Liver (tissue), 3 donors: Measurements from ENCODE around the gene IKBKE.

Experiments used
- ATF3 ChIP-seq: IDR thresholded peaks from 2 replicates; pipeline ENCODE4 v1.6.1; 2016; ENCODE audit warnings: antibody characterized with exemption
- CTCF ChIP-seq: fragments of 150-350 bp; IDR thresholded peaks from 2 replicates; pipeline ENCODE4 v1.5.1; 2017; ENCODE audit warnings: improper control_type of control experiment, low read depth, low read length; ENCODE audit not compliant: missing input control
- FOXA1 ChIP-seq: IDR thresholded peaks from 2 replicates; pipeline ENCODE4 v1.6.1; 2016; ENCODE audit warnings: antibody characterized with exemption
- GABPA ChIP-seq, 2 donors: IDR thresholded peaks in 1 of 2; conservative IDR thresholded peaks in 1 of 2; 2 replicates each; pipeline ENCODE4 v1.6.1; 2016; ENCODE audit warnings: antibody characterized with exemption in 2 of 2, mild to moderate bottlenecking in 1 of 2, moderate library complexity in 1 of 2
- HNF4G ChIP-seq: IDR thresholded peaks from 2 replicates; pipeline ENCODE4 v1.6.1; 2016; ENCODE audit warnings: antibody characterized with exemption
- MAX ChIP-seq: IDR thresholded peaks from 2 replicates; pipeline ENCODE4 v1.6.1; 2016; ENCODE audit warnings: antibody characterized with exemption
- NR2F2 ChIP-seq: IDR thresholded peaks from 2 replicates; pipeline ENCODE4 v1.6.1; 2016; ENCODE audit warnings: antibody characterized with exemption
- RAD21 ChIP-seq, 2 donors: IDR thresholded peaks; 2 replicates each; pipeline ENCODE4 v1.6.1; 2016; ENCODE audit warnings: antibody characterized with exemption in 2 of 2, mild to moderate bottlenecking in 2 of 2
- REST ChIP-seq: IDR thresholded peaks from 2 replicates; pipeline ENCODE4 v1.6.1; 2016; ENCODE audit warnings: antibody characterized with exemption, mild to moderate bottlenecking
- RXRA ChIP-seq, 2 donors: IDR thresholded peaks; 2 replicates each; pipeline ENCODE4 v1.6.1; 2017 to 2018; ENCODE audit warnings: antibody characterized with exemption in 2 of 2, mild to moderate bottlenecking in 1 of 2
- SP1 ChIP-seq: IDR thresholded peaks from 2 replicates; pipeline ENCODE4 v1.6.1; 2018; ENCODE audit warnings: antibody characterized with exemption, mild to moderate bottlenecking
- YY1 ChIP-seq: IDR thresholded peaks from 2 replicates; pipeline ENCODE4 v1.6.1; 2016; ENCODE audit warnings: antibody characterized with exemption, mild to moderate bottlenecking
- ZBTB33 ChIP-seq: IDR thresholded peaks from 2 replicates; pipeline ENCODE4 v1.6.1; 2016; ENCODE audit warnings: antibody characterized with exemption
- donor health status: healthy.
- donor health status: healthy.

- TF ChIP-seq CTCF: peak; percentile 60
- TF ChIP-seq ZBTB33: no peak
- TF ChIP-seq NR2F2: no peak
- no peak for TF ChIP-seq GABPA (IDR thresholded peaks at IDR 0.05 in 1 of 2, conservative IDR thresholded peaks at IDR 0.05 in 1 of 2)
- TF ChIP-seq RAD21 (IDR thresholded peaks at IDR 0.05): peak; percentile 86 to 87
- TF ChIP-seq REST: no peak
- TF ChIP-seq YY1: no peak
- no peak for TF ChIP-seq SP1
- no peak for TF ChIP-seq MAX
- TF ChIP-seq RXRA (IDR thresholded peaks at IDR 0.05): no peak
- no peak for TF ChIP-seq FOXA1
- no peak for TF ChIP-seq ATF3
- TF ChIP-seq HNF4G: no peak
These were observed 35.6 kb downstream of the IKBKE start for GRCh38 chr1:206505702-206506355.
